MCF 10A (cell line): ENCODE measurements around the gene CHRND. TPM values are rescaled to one million over a fixed set of nuclear protein-coding genes. Genes with fewer than 3 reads are reported as not detected.

ENCODE experiments used
- BruUV-seq: library from RNA; stranded (reverse); fragments of 400-500 nt; replicated peaks from 2 replicates; lab custom pipeline; 2021; lab: Mats Ljungman, UMichigan
- CTCF ChIA-PET: fragments of 300-600 bp; sonication (Branson Sonifier 250); formaldehyde crosslinking; extraction: SDS; loops from one replicate; lab custom pipeline; 2021; ENCODE audit warnings: antibody characterized with exemption, inconsistent platforms; lab: Yijun Ruan, JAX
- POLR2A ChIA-PET: fragments of 300-600, 350-650 bp; sonication (Branson Sonifier 250); formaldehyde crosslinking; extraction: SDS; loops from one replicate; lab custom pipeline; 2020; ENCODE audit warnings: antibody characterized with exemption, inconsistent platforms; lab: Yijun Ruan, JAX
- DNase-seq: peaks from one replicate; pipeline ENCODE4 v3.0.0-alpha.2; 2018; ENCODE audit not compliant: unreplicated experiment
- H3K27ac Mint-ChIP-seq: one replicate; pipeline ENCODE4 v1.8.0; 2022; ENCODE audit warnings: mild to moderate bottlenecking, low read depth, mixed read lengths; ENCODE audit not compliant: unreplicated experiment
- H3K27me3 Mint-ChIP-seq: one replicate; pipeline ENCODE4 v1.8.0; 2022; ENCODE audit warnings: mixed read lengths; ENCODE audit not compliant: insufficient read depth, unreplicated experiment
- H3K36me3 Mint-ChIP-seq: one replicate; pipeline ENCODE4 v1.8.0; 2022; ENCODE audit warnings: mild to moderate bottlenecking, moderate library complexity, mixed read lengths; ENCODE audit not compliant: insufficient read depth, unreplicated experiment
- H3K4me1 Mint-ChIP-seq: one replicate; pipeline ENCODE4 v1.8.0; 2022; ENCODE audit warnings: mixed read lengths; ENCODE audit not compliant: insufficient read depth, unreplicated experiment
- H3K4me3 Mint-ChIP-seq: one replicate; pipeline ENCODE4 v1.8.0; 2022; ENCODE audit warnings: mild to moderate bottlenecking, moderate library complexity, mixed read lengths; ENCODE audit not compliant: unreplicated experiment
- H3K9me3 Mint-ChIP-seq: one replicate; pipeline ENCODE4 v1.8.0; 2022; ENCODE audit warnings: mixed read lengths; ENCODE audit not compliant: unreplicated experiment
- CTCF ChIP-seq: fragments of 200-600 bp; IDR thresholded peaks from one replicate; pipeline ENCODE4 v1.8.0; 2022; ENCODE audit warnings: antibody characterized with exemption, mild to moderate bottlenecking; ENCODE audit not compliant: unreplicated experiment
- intact Hi-C: fragments of 100-400 bp; cut with micrococcal nuclease; formaldehyde crosslinking; loops from 2 replicates; pipeline ENCODE4 v1.14.1; 2022
- total RNA-seq: library from RNA; stranded (reverse); gene quantifications from 2 replicates; pipeline ENCODE4 v1.2.3, GENCODE V29; 2022

Gene CHRND
- total RNA-seq, 1 experiment from 2014 or later: not detected

DNA sequence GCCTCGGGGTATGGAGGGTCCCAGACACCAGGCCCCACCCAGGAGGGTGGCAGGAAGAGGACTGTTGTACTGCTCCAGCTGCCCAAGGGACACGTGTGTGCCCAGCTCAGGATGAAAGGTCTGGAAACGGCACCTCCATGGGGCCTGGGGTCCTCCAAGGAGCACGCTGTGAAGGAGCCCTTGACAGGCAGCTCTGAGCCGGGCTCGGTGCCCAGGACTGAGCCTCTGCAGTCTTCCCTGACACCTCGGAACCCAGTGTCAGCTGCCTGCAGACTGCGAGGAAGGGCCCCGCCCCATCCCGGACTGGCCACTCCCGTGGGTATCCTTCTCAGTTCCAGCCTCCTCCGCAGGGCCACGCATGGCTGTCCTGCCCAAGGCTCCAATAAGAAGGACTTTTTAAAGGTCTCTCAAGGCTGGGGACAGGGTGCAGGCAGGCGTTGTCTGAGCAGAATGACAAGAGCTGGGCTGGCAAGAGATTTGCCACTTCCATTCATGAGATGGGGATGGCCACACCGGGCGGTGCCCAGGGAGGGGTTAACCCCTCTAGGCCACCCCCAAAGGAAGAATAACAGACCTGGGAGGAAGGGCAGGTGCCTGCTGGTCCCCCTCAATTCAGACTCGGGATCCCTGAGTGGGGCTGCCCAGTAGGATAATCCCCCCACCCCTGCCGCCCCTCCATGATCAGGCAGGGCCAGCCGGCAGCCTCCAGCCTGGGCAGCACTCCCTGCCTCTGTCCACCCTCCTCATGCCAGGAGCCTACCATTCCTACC lies 47.2 kb upstream of the CHRND start:
- no peak for DNase-seq
- Mint-ChIP-seq H3K9me3 (no peaks in the 10 kb centered on the region), H3K27me3 (peaks cover 43% of the 10 kb centered on the region), H3K27ac (no peak overlapping the region), H3K36me3 (no peaks in the 10 kb centered on the region), H3K4me3 (no peak overlapping the region), H3K4me1 (no peaks in the 10 kb centered on the region)
- POLR2A ChIA-PET: no interaction called here
- TF ChIP-seq CTCF: no peak
- no TSS peak for BruUV-seq
- CTCF ChIA-PET: interaction anchor here (0.5 kb wide), 1 partner anchor 235 kb away, joined by 3 read pairs; no protein-coding TSS in a partner anchor
- intact Hi-C loops: no loop called here

DNA sequence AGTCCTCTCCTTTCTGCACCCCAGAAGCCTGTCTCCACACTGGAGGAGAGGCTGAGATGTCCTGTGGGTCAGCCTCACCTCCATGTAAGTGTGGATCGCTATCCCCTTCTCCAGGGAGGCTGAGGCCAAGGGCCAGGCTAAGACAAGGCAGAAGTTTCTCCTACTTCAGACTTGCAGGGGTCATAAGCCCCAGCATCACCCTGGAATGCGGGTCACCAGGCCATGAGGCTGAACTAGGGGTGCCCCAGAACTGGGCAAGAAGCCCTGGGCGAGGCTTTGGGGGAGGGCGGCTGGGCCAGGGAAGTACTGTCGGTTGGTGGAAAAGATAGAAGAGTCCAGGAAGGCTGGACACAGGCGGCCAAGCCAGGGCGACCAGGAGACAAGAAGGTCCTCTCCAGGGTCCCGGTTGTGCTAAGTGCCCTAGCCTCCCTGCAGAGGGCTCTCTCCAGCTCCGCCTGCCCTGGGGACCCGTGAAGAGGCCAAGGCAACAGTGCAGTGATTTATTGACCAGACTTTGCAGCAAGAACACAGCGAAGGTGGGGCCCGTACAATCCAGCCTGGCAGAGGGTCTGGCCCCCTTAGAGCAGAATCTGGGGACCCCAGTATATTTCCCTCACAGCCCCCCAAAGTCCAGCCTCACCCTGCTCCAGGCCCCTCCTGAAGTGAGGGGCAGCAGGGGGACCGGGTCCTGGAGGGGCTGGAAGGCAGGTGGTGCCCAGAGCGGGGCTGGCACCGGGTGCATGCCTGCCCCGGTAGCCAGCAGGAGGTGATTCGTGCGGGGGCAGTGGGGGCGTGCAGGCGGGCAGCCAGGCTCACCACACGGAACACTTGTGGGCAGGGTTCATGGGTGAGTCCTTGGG lies 46.4 kb upstream of the CHRND start:
- intact Hi-C loops: no loop called here
- CTCF ChIA-PET: interaction anchor here (0.5 kb wide), 1 partner anchor 234 kb away, joined by 3 read pairs; no protein-coding TSS in a partner anchor
- H3K4me3 Mint-ChIP-seq: no peak overlapping the region
- BruUV-seq: no TSS peak
- H3K27me3 Mint-ChIP-seq: peaks cover 37% of the 10 kb centered on the region
- no peak overlapping the region for H3K27ac Mint-ChIP-seq
- no peaks in the 10 kb centered on the region for H3K9me3 Mint-ChIP-seq
- TF ChIP-seq CTCF: no peak
- DNase-seq: no peak
- POLR2A ChIA-PET: no interaction called here
- no peaks in the 10 kb centered on the region for H3K36me3 Mint-ChIP-seq
- H3K4me1 Mint-ChIP-seq: no peaks in the 10 kb centered on the region

DNA sequence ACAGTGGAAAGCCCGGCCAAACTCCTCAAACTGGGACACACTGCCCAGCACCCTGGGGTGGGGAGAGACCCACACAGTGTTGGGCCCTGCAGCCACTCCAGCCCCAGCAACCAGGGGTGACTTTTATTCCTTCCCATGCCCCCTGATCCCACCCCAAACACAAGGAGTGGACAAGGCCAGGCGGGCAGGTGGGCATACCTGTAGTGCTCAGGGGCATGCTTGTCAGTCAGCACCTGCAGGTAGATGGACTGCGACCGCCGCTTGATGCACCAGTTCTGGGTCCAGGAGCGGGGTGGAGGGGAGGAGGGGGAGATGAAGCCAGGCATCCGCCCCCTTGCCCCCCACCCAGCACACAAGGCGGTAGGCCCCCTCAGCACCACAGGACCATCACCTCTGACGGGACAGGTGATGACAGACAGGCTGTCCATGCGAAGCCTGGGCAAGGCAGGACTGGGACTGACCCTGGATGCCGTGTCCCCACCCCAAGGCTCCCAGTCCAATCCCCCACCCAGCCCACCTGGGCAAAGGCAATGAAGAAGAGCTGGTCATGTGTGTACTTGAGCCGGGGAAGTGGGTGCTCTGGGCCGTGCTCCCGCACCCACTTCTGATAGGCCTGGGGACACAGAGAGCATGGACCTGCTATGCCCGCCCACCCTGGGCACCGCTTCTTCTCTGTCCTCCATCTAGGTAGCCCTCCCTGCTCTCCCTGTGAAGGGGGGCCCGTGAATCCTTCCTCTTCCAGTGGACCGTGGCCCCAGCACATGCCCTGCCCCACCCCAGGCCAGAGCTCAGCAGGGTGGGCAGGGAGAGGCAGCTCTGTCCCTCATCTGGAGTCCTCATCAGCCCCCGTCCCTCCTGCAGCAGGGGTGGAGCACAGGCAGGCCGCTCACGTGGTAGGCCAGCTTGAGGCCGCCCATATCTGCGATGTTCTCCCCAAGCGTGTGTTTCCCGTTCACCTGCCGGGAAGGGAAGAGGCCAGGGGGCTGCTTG lies 45.5 kb upstream of the CHRND start:
- Mint-ChIP-seq H3K4me3 (no peak overlapping the region), H3K27ac (no peak overlapping the region), H3K9me3 (no peaks in the 10 kb centered on the region), H3K4me1 (no peaks in the 10 kb centered on the region), H3K27me3 (peaks cover 37% of the 10 kb centered on the region), H3K36me3 (no peaks in the 10 kb centered on the region)
- no peak for TF ChIP-seq CTCF
- POLR2A ChIA-PET: no interaction called here
- no TSS peak for BruUV-seq
- no peak for DNase-seq
- intact Hi-C loops: no loop called here
- CTCF ChIA-PET: no interaction called here
